HG03175 (cell line): ENCODE results near the gene BLOC1S3.

Experiments used
- ATAC-seq: cut with Tn5 transposase; IDR thresholded peaks from one replicate; pipeline ENCODE4 v1.9.1; 2021; ENCODE audit warnings: mild to moderate bottlenecking, moderate library complexity; ENCODE audit not compliant: unreplicated experiment

The BLOC1S3 gene

GRCh38 chr19:45160870-45161737 lies 17.5 kb upstream of the BLOC1S3 start, which contains the start of gene NKPD1:
TSS of gene NKPD1 (minus strand) at chr19:45160982. CDS start at chr19:45160150, 832 bp downstream.
- ATAC-seq: no peak

- ATAC-seq: no peak
Measured at GRCh38 chr19:45161738-45162607, 16.6 kb upstream of the BLOC1S3 start.

GRCh38 chr19:45162608-45163143 lies 15.9 kb upstream of the BLOC1S3 start:
- no peak for ATAC-seq

- no peak for ATAC-seq
Measured at GRCh38 chr19:45163156-45163555, 15.4 kb upstream of the BLOC1S3 start.

- ATAC-seq: no peak
Measured at GRCh38 chr19:45163751-45164460, 14.7 kb upstream of the BLOC1S3 start.

GRCh38 chr19:45164577-45165335 lies 13.8 kb upstream of the BLOC1S3 start:
- ATAC-seq: peak; percentile 66

- no peak for ATAC-seq
Measured at GRCh38 chr19:45166723-45167252, 11.8 kb upstream of the BLOC1S3 start.

GRCh38 chr19:45168767-45169351 lies 9.7 kb upstream of the BLOC1S3 start:
- ATAC-seq: no peak

GRCh38 chr19:45169602-45170001 lies 9.0 kb upstream of the BLOC1S3 start:
- ATAC-seq: no peak

GRCh38 chr19:45170146-45171106 lies 8.2 kb upstream of the BLOC1S3 start:
- ATAC-seq: no peak

- ATAC-seq: no peak
Measured at GRCh38 chr19:45171211-45171623, 7.4 kb upstream of the BLOC1S3 start.

- no peak for ATAC-seq
Measured at GRCh38 chr19:45172173-45172572, 6.4 kb upstream of the BLOC1S3 start.

GRCh38 chr19:45172611-45173208 lies 5.9 kb upstream of the BLOC1S3 start:
- ATAC-seq: no peak

GRCh38 chr19:45173816-45174215 lies 4.8 kb upstream of the BLOC1S3 start:
- no peak for ATAC-seq

- no peak for ATAC-seq
Measured at GRCh38 chr19:45175515-45176345, 2.9 kb upstream of the BLOC1S3 start.

- ATAC-seq: peak; percentile 6
Measured at GRCh38 chr19:45177817-45178261, 745 bp upstream of the BLOC1S3 start, which contains the start of gene TRAPPC6A. TSS of gene TRAPPC6A (minus strand) at chr19:45178237. CDS start at chr19:45178218, 19 bp downstream.
